Globus pallidus (tissue), 1 donor: Measurements from ENCODE around the gene IFTAP.

ENCODE experiments used
- DNase-seq: peaks from one replicate; pipeline ENCODE4 v3.0.0-alpha.2; 2015; ENCODE audit warnings: low spot score

Gene IFTAP

DNA sequence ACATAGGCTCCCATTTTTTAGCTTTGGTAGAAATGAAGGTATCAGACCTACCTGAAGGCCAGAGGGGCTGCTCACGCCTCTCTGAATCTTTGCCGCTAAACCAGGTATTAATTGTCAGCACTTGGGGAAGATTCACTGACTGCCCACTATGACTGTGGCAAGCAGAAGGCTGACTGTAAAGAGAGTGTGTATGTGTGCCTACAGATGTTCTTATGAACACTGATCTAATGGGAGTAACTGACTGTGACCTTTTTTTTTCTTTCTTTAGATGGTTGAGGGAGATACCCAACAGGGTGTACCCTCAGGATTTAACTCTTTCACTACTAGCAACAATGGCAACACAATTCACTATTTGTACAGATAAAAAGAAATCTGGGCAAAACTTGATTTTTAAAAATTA lies 3.7 kb downstream of the IFTAP start, which contains the start of gene RAG2:
RAG2 (minus strand) TSS at position 186 of the 400 bp plus-strand sequence. CDS start 4,068 bp downstream, outside the sequence.
- DNase-seq: no peak

DNA sequence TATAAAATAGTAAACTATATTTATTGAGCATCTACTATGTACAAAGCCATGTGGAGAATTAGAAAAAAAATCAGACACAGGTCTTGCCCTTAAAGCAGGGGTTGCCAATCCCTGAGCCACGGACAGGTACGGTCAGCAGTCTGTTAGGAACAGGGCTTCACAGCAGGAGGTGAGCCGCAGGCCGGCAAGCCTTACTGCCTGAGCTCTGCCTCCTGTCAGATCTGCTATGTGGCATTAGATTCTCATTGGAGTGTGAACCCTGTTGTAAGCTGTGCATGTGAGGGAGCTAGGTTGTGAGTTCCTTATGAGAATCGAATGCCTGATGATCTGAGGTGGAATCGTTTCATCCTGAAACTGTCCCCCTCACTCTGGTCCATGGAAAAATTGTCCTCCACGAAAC lies 5.9 kb downstream of the IFTAP start:
- DNase-seq: no peak

DNA sequence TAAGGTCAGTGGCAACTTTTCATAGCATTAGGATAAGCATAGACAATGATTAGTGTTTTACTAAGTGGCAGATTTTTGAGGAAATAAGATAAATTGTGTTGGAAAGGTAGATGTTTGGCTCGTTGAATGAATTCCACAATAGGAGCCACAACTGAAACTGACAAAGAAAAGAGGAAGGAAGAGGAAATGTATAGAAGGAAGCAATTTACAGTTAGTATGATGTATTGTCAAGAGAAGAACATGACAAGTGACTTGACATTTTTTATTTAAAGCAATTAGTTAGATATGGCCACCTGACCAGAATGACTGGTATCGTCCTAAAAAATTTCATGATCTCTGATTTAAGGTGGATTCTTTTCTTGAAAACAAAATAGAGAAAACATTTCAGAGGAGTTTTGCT lies 6.9 kb downstream of the IFTAP start:
- DNase-seq: no peak

DNA sequence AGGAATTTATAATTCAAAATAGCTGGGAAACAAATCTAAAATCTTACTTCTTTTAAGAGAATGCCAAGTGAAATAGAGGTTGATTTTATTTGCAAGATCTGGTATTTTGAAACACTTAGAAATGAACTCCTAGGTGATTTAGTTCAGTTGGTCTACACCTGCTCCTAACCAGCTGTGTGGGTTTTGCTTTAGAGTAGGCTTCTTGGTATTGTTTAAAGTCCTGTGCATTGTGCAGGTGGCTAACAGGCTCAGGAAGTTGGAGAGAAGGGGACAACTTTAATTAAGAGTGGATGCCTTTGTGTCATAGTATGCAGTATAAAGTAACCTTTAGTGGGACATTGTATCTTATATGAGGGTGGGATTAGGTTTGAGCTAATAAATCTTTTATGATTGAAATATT lies 7.8 kb downstream of the IFTAP start:
- no peak for DNase-seq

DNA sequence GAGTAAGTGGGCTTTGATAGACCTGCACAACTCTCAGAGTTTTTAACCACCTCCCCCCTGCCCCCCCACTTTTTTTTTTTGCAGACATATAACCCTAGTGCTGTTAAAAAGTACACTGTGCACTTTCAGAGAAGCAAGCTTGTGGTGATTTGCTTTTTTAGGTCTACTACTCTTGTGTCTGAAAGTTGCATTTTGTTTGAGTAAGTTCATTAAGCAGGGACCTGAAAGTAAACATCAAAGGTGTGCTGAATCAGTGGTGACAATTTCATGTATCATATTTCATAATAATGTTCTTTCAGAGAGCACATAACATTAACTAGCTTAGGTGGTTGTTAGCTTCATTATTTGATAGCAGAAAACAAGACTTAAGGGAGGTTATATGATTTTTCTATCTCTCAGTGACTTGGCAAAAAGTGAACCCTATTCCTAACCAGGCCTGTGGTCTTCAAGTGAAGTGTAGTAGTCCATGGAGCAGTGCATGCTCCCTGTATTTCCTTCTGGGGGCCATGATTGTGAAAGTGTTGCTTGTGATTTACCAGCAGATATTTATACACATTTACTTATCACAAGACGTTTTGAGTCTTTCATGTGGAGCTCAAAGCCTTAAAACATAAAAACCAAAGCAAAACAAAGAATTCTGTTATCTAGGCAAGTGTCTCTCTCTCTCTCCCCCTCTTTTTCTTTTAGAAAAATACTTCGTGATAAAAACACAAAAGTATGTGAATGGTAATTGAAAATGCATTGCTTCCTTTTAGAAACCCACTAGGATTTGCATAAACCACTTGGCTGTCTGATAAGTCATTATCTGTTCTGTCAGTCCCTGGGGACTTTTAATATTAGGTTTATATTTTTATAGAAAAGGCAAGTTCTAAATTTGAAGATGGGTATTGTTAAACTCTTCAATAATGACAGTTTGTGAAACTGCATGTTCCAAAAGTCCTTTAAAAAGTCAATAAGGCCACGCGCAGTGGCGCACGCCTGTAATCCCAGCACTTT lies 11.2 kb downstream of the IFTAP start:
- no peak for DNase-seq

DNA sequence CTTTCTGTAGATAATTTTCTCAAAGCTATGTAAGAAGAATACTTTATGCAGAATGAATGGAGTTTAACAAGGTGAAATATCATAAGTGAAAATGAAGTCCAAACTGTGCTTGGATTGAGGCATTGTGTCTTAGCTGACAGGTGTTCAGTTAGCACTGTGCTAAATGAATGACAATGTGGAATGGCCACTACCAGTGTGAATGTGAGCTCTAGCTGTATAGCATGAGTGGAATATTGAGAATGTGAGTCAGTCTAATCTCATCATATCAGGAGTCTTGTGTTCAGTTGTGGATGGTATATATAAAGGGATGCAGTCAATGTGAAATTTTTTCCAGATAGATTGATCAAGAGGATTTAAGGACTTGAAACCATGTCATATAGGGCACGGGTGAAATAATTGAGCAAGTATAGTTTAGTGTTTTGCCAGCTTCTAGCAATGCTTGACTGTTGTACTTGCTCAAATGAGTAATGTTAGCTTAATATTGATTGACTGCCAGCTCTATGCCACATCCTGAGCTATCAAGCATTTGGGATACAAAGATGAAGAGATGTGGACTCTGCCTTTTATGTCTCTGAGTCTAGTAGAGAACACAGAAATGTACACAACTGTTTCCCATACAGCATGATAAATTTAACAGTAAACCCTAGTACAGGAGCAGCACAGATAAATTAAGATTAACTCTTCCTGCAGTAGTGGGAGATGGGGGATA lies 14.3 kb downstream of the IFTAP start:
- no peak for DNase-seq

DNA sequence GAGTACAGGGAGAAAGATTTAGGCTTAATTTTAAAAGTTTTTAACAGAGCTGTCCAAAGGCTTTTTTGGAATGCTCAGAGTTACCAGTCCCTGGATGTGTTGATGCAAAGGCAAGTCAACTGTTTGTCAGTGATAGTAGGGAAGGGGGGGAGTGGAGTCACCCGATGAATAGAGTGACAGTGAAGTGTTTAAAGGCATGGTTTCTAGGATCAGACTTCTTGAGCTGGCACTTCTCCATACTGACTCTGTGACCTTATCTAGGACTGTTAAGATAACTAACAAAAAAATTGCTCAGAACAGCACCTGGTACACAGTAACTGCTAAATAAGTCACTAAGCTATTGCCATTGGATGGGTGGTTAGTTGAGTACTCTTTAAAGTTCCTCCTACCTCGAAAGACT lies 15.1 kb downstream of the IFTAP start:
- DNase-seq: no peak

DNA sequence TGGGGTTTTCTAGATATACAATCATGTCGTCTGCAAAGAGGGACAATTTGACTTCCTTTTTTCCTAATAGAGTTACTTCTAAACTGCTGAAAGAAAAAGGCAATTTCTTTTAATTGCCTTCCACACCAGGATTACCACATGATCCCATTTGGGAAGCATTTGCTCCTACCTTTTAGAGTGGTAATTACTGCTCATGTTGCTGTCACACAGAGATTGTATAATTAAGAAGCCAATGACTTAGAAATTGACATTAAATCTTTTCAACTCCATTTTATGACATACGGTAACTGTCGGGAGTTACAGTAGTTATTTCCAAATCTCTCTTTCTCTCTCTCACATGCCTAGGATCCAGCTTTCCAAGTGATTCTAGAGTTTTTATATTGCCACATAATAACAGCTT lies 21.5 kb downstream of the IFTAP start:
- no peak for DNase-seq

DNA sequence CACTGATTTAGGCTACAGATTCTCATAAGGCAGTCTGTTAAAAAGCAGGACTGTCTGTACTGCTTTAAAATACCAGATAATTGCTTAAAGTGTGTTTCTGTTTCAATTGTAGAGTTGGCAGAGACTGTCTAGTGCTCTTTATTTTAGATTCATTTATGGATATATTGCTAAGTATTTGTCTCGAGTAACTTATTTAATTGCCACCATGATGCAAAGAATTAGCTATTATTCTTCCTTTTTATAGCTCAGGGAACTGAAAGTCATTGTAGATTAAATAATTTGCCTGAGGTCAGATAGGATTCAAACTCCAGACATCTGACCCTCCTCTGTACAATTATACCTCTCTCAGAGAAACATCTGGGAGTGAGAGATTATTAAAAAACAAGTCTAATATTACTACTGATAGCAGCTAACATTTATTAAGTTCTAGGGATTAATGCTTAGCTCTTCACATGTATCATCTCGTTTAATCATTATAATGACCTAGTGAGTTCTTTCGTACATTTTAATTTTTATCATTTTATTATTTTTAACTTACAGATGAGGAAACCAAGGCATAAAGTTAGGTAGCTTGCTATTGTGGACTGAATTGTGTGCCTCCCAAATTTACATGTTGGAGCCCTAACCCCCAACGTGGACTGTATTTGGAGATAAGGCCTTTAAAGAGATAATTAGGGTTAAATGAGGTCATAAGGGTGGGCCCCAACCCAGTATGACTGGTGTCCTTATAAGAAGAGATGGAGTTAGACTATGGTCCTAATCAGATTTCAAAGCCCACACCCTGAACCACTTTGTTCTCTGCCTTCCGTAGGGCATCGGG lies 23.5 kb downstream of the IFTAP start:
- no peak for DNase-seq

DNA sequence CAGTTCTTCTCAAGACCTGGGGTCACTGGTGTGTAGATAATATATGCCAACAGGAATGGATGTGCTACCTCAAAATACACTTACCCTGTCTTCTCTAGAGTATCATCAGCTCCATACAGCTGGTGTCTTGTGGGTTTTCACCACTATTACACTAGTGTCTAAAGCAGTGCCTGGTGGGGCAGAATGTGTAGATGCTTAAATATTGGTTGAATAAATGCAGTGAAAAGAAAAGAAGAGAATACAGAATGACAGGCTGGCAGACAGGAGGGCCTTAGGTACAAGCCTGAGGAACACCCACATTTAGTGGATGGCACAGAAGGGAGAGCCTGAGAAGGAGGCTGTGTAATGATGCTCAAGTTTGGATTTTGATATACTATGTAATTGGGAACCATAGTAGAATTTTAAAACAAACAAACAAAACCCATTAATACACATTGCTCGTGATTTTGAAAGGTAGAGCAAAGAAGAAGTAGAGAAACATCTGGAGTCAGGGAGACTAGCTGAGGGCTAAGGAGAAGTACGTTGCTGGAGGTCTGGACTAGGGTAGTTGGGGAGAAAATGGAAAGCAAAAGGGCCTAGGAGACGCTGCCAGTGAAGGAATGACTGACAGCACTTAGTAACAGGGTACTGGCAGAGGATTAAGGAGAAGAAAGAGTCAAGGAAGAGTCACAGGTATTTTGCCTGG lies 24.2 kb downstream of the IFTAP start:
- no peak for DNase-seq

DNA sequence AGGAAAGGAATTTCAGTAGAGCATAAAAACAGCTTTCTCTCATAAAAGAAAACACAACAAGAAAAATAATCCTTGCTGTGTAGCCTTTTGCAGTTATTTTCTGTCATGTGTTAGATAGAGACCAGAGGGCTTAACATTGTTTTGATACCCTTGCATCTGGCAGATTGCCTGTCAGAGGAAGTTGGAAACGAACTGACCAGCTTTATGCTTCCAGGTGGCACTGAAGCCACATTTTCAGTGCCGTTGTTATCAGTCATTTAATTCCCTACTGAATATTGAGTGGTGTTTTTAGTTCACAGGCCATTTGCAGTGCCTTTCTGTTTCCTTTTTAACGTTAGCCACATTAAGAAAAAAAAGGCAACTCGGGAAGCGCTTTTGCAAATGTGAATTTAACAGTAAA lies 25.2 kb downstream of the IFTAP start:
- no peak for DNase-seq

DNA sequence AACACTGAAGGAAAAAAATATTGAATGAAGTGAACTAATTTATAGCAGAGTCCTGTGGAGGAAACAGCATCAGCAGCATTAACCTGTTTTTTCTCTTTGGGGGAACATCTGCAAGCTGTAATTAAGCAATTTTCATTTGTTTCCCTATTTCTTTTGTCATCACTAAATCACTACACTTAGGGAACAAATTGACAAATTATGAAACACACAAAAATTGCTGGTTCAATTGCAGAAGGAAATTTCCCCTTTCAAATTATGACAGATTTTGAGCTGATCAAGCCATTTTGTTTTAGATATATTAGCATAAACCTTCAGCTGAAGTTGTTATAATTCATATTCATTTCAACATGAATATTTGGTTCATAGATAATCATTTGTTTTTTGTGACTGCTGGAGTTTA lies 25.9 kb downstream of the IFTAP start:
- no peak for DNase-seq

DNA sequence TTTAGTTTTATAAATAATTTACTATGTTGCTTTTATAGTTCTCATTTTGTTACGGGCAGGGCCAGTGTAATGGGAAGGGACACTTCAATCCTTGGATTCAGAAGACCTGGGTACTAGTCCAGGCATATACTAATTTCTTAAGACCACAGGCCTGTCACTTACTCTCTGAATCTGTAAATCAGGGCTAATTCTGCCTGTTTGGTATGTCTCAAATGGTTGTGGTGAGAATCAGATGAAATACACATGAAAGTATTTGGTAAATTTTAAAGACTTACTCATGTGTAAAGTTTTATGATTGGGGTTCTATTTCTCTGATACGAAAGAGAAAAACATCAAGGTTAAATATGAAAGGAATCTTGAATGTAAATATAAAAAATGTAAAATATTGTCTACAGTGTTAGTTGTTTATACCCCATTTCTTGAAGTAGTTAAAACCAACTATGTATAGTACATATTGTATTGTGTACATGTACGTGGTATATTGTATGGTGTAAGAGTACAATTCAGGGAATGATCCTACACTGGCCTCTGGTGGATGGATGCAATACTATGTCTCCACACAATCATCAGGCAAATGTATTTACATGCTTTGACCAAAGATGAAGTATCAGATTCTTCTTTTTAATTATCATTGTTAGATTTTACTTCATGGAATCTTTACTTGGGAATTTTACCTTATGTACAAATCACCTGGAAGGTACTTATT lies 28.3 kb downstream of the IFTAP start:
- no peak for DNase-seq

DNA sequence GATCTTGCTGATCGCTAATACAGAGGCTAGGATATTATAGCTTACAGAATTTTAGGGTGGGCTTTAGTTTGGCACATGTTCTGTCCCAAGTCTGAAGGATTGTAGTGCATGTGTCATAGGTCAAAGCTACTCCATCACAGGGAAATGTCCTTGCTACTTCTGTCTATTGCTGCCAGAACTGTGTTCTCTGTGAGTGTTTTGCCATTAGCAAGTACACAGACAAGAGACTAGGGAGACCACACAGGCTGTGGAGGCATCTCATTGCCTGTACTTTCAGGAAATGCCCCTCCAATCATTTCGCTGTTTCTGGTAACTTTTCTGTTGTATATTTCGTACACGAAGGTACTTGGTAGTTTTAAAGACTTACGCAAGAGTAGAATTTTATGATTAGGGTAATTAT lies 29.2 kb downstream of the IFTAP start:
- DNase-seq: no peak

DNA sequence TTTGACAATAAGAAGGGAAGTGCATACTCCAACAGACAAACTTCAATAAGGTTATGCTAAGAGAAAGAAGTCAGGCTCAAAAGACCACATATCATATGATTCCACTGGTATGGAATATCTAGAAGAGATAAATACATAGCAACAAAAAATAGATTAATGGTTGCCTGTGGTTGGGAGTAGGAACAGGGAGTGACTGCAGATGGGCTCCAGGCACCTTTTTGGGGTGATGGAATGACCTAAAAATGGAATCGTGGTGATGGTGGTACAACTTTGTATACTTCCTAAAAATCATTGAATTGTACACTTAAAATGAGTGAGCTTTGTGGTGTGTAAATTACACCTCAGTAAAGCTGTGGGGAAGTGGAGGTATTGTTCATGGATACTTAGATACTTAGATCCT lies 32.7 kb downstream of the IFTAP start:
- DNase-seq: no peak

DNA sequence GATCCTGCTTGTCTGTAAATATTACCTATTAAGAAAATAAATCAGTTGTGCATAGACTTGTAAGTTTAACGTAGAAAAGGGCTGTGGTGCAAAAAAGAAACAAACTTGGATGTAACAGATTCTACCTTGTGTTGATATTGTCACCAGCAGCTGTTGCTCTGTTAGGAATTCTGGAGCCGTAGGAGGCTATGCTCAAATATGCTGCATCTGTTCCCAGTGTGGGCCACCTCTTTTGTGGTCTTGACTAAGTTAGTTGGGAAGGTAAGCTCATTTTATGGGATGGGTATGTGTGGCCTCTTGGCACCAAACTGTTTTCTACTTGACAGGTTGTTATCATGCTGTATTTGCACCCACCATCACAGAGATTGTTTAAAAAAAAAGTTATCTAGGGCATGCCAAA lies 33.2 kb downstream of the IFTAP start:
- DNase-seq: no peak

DNA sequence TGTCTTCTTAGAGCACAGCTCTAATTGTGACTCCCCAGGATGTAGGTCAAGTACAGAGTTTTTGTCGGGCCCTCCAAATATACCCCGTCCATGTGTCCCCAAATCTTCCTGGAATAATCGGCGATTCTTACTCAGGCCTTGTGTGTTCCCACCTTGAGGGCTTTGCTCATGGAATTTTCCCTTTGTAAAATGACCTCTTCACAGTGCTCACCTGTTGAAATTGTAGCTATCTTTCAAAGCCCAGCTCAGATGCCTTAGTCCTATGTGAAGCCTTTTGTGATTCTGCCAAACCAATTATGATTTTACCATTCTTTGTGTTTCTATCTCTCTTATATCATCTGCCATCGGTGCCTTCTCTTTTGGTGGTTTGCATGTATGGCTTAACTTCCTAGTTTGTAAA lies 33.8 kb downstream of the IFTAP start:
- no peak for DNase-seq

DNA sequence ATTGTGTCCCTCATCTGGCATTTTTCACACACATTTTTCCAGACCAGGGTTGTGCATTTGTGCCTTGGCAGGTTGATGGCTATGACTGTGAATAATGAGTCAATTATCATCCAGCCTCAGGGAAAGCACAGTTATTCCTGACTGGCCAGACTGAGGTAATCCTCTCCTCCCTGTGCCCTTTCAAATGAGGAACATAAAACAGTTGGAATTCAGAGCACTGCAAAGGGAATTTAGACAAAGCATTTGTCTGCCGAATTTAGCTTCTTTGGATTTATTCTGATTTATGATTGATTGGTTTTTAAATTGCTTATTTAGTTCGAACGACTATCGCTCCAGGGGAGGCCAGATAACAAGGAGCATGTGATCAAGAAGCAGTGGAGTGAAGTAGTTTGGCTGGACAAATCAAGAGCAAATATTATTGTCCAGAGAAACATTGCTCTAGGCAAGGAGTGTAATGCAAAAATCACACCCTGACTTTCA lies 34.5 kb downstream of the IFTAP start:
- no peak for DNase-seq

DNA sequence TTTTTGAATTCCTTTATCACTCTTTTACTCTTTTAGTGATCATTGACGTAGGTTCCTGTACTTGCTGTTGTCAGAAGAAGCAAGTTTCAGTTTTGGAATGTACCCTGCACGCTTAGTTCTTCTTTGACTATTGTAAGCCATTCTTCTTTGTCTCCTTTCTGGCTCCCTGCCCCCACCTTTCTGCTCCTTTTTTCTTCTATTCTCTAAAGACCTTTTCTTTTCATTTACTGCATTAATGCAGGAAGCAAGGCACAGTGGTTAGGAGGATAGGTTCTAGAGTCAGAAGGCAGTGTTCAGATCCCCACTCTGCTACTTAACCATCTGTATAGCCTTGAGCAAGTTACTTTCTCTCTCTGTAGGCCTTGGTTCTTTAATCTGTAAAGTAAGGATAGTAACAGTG lies 37.5 kb downstream of the IFTAP start:
- DNase-seq: no peak

DNA sequence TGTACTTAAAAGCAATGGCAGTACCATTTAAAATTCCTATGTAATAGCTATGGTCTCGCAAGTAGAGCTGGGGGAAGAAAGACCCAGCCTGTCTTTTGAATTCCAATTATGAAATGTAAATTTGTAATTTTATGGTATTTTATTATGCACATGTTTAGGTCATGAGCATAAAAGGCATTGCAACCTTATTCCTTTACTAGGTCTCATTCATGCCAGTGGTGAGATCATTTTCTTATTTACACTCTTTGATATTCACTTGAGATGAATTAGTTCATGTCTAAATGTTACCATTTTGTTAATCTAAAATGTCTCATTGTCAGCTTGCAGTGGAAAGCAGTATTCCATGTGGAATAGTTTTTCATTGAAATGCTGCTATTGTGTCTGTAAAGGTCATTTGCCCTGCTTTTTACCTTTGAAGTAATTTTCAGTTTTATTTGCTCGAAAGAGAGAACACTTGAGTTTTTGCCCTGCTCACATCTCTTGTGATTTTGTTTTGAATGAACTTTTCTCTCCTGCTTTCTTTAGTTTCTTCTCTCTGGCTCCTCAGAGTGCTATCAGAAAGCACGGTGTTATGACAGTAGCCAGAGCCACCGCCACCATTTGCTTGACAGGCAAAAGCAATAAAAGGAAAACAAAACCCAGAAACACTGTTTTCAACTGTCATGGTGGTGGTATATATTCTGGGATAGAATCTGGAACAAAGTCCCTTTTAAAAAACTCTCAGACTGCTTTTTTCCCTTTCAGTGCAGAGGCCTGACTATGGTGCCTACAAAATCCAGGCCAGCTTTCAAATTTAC lies 41.0 kb downstream of the IFTAP start:
- no peak for DNase-seq
